Osteoblast (primary cell): Measurements from ENCODE around the gene TADA2B. TPM values are rescaled to one million over a fixed set of nuclear protein-coding genes. Genes with fewer than 3 reads are reported as not detected.

Experiments used
- DNase-seq: peaks from one replicate; pipeline ENCODE4 v3.0.0; 2011; ENCODE audit warnings: low spot score, mixed read lengths; ENCODE audit not compliant: insufficient read length; ENCODE audit errors: missing footprints
- H2AFZ ChIP-seq: 2 replicates; pipeline ENCODE4 v1.6.0; 2011; ENCODE audit warnings: mild to moderate bottlenecking, low read length
- H3K27ac ChIP-seq: 2 replicates; pipeline ENCODE4 v1.5.1; 2011; ENCODE audit warnings: mild to moderate bottlenecking, low read depth, low read length, moderate library complexity
- H3K27me3 ChIP-seq: 2 replicates; pipeline ENCODE4 v1.6.0; 2012; ENCODE audit warnings: mild to moderate bottlenecking, control low read depth, inconsistent platforms, low read length, moderate library complexity; ENCODE audit not compliant: insufficient read depth
- H3K36me3 ChIP-seq: 2 replicates; pipeline ENCODE4 v1.5.1; 2011; ENCODE audit warnings: mild to moderate bottlenecking, low read length, control low read depth, moderate library complexity; ENCODE audit not compliant: insufficient read depth
- H3K4me1 ChIP-seq: 2 replicates; pipeline ENCODE4 v1.5.1; 2011; ENCODE audit warnings: mild to moderate bottlenecking, low read length, control low read depth, moderate library complexity; ENCODE audit not compliant: insufficient read depth
- H3K4me2 ChIP-seq: 2 replicates; pipeline ENCODE4 v1.6.0; 2011; ENCODE audit warnings: mild to moderate bottlenecking, low read length; ENCODE audit not compliant: insufficient read depth
- H3K4me3 ChIP-seq: fragments of 200-600 bp; sonication (generic); 3 replicates; pipeline ENCODE4 v1.5.1; 2012; ENCODE audit warnings: mild to moderate bottlenecking, low read length, inconsistent platforms; ENCODE audit not compliant: insufficient read depth
- H3K79me2 ChIP-seq: 2 replicates; pipeline ENCODE4 v1.6.0; 2012; ENCODE audit warnings: mild to moderate bottlenecking, low read length, control low read depth, inconsistent platforms; ENCODE audit not compliant: insufficient read depth
- H3K9me3 ChIP-seq: 2 replicates; pipeline ENCODE4 v1.5.1; 2011; ENCODE audit warnings: low read depth, low read length, control low read depth
- H4K20me1 ChIP-seq: 2 replicates; pipeline ENCODE4 v1.6.0; 2012; ENCODE audit warnings: mild to moderate bottlenecking, low read length, control low read depth; ENCODE audit not compliant: insufficient read depth
- total RNA-seq: library from RNA; depleted of rRNA; stranded (reverse); fragments of >200 nt; gene quantifications from 2 replicates; pipeline ENCODE4 v1.2.3, GENCODE V29; 2012
- TF ChIP-seq, protein P1 (sequence below): IDR thresholded peaks from 2 replicates; pipeline ENCODE4 v1.5.1; 2011; ENCODE audit warnings: mild to moderate bottlenecking, low read depth, low read length, moderate library complexity; ENCODE audit errors: extremely low read depth

TADA2B gene
- total RNA-seq, 1 donor = 13.0 TPM

GRCh38 chr4:7000421-7001176 lies 42.6 kb upstream of the TADA2B start:
- Histone ChIP-seq H3K36me3 (peaks cover 52% of the 10 kb centered on the region), H3K4me3 (no peak overlapping the region), H3K4me2 (no peak overlapping the region), H3K79me2 (no peaks in the 10 kb centered on the region), H3K4me1 (no peaks in the 10 kb centered on the region), H4K20me1 (peaks cover 5% of the 10 kb centered on the region), H3K27me3 (no peaks in the 10 kb centered on the region), H2AFZ (no peak overlapping the region), H3K9me3 (no peaks in the 10 kb centered on the region), H3K27ac (no peak overlapping the region)
- peak; percentile 21 for DNase-seq
- TF ChIP-seq, protein P1, sequence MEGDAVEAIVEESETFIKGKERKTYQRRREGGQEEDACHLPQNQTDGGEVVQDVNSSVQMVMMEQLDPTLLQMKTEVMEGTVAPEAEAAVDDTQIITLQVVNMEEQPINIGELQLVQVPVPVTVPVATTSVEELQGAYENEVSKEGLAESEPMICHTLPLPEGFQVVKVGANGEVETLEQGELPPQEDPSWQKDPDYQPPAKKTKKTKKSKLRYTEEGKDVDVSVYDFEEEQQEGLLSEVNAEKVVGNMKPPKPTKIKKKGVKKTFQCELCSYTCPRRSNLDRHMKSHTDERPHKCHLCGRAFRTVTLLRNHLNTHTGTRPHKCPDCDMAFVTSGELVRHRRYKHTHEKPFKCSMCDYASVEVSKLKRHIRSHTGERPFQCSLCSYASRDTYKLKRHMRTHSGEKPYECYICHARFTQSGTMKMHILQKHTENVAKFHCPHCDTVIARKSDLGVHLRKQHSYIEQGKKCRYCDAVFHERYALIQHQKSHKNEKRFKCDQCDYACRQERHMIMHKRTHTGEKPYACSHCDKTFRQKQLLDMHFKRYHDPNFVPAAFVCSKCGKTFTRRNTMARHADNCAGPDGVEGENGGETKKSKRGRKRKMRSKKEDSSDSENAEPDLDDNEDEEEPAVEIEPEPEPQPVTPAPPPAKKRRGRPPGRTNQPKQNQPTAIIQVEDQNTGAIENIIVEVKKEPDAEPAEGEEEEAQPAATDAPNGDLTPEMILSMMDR = no peak

- no peaks in the 10 kb centered on the region for H3K79me2 ChIP-seq
- H2AFZ ChIP-seq = no peak overlapping the region
- no peaks in the 10 kb centered on the region for H3K4me1 ChIP-seq
- peaks cover 53% of the 10 kb centered on the region for H3K36me3 ChIP-seq
- H3K9me3 ChIP-seq = no peaks in the 10 kb centered on the region
- H4K20me1 ChIP-seq = peaks cover 5% of the 10 kb centered on the region
- H3K27me3 ChIP-seq = no peaks in the 10 kb centered on the region
- no peak overlapping the region for H3K4me2 ChIP-seq
- H3K4me3 ChIP-seq = no peak overlapping the region
- TF ChIP-seq, protein P1 = no peak
- DNase-seq = no peak
- H3K27ac ChIP-seq = no peak overlapping the region
Observed at GRCh38 chr4:7001271-7001670, 41.9 kb upstream of the TADA2B start.

DNA sequence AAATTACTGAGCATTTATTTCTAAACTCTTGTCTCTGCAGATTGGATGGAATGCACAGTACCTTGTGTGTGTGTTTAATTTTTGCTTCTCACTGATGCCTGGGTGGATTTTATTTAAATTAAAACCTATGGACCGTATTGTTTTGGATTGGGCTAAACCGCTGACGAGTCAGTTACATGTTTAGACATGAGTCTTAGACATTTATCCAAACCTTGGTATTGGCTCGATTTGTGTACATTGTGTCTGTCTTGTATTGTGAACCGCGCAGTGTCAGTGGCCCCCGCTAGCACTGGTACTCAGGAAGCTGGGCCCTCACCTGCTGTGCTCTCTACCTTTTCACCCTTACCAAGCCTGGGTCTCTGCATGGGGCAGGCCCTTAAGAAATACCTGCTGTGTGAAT lies 40.8 kb upstream of the TADA2B start:
- DNase-seq = no peak
- no peak overlapping the region for H3K27ac ChIP-seq
- H3K36me3 ChIP-seq = peaks cover 44% of the 10 kb centered on the region
- no peaks in the 10 kb centered on the region for H3K4me1 ChIP-seq
- H3K4me3 ChIP-seq = no peak overlapping the region
- no peak overlapping the region for H2AFZ ChIP-seq
- H3K4me2 ChIP-seq = no peak overlapping the region
- no peaks in the 10 kb centered on the region for H3K27me3 ChIP-seq
- no peaks in the 10 kb centered on the region for H3K79me2 ChIP-seq
- H4K20me1 ChIP-seq = peaks cover 5% of the 10 kb centered on the region
- H3K9me3 ChIP-seq = no peaks in the 10 kb centered on the region
- TF ChIP-seq, protein P1 = no peak

DNA sequence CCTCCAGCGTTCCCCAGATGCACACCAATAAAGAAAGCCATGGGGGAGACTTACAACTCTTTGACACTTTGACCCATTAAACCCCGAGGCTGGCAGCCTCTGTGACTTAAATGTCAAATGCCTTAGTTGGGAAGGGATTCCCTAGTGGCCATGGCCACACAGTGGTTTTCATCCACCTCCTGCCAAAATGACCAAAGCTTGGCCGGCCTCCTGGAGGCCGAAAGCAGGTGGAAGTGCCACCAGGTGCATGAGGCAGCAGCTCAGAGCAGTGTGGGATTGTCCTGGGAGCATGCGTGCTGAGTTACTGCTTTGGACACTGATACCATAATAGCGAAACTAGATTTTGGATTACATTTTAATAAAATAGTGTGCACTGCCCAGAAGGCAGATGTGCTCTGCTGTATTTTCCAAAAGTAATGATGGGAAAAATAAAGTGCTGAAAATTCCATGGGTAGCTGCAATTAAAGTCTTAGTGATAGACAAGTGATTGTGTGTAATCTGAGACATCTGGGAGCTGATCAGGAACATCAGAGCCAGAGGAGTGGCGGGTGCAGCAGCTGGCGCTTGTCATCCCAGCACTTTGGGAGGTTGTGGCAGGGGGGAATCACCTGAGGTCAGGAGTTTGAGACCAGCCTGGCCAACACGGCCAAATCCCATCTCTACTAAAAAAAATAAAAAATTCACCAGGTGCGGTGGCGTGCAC lies 39.8 kb upstream of the TADA2B start:
- DNase-seq = peak; percentile 44
- Histone ChIP-seq H3K9me3 (no peaks in the 10 kb centered on the region), H3K4me3 (no peak overlapping the region), H3K4me2 (no peak overlapping the region), H3K27ac (no peak overlapping the region), H3K4me1 (no peaks in the 10 kb centered on the region), H3K36me3 (peaks cover 44% of the 10 kb centered on the region), H3K79me2 (no peaks in the 10 kb centered on the region), H4K20me1 (peaks cover 5% of the 10 kb centered on the region), H3K27me3 (no peaks in the 10 kb centered on the region), H2AFZ (no peak overlapping the region)
- TF ChIP-seq, protein P1 = no peak
